ENCODE measurements around the gene HYI.

DNA sequence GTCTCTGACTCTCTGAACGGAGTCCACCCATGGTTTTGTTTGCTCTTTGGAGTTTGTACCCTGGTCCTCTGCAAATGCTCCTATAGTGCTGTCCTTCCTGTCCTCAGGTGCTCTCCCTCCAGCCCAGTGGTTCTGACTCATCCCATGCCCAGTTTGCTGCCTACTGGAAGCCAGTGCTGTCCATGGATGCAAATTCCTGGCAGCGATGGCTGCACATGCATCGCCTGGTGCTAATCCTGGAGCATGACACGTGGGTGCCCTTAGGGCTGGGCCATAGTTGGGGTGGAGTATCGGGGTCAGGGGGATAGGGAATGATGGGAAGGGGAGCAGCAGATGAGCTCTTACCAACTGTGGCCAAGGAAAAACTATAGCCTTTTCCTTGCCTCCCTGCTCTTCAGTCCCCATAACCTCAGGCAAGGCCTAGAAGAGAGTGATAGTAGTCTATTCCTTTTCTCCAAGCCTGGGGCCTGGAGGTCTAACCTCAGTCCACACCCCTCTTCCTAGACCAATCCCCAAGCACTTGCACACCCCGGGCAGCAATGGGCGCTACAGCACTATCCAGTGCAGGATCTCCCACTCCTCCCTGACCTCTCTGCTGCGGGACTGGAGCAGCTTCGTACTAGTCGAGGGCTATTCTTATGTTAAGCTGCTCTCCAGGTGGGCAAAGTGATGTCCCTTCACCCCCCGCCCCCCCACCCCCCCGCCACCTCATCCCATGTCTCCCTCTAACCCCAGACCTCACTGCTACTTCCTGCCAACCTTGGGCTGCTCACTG lies 31.6 kb downstream of the HYI start:
- TF ChIP-seq FOXM1 (IDR thresholded peaks at IDR 0.05; ENCODE audit: borderline replicate concordance, low read depth) (no peak), RAD21 (IDR thresholded peaks at IDR 0.05; ENCODE audit: low read depth) (no peak), YY1 (IDR thresholded peaks at IDR 0.05; ENCODE audit: low read depth) (no peak), TAF1 (IDR thresholded peaks at IDR 0.05; ENCODE audit: low read depth) (no peak), EGR1 (IDR thresholded peaks at IDR 0.05) (no peak), CEBPB (IDR thresholded peaks at IDR 0.05) (no peak), TEAD4 (IDR thresholded peaks at IDR 0.05) (no peak)
- TF ChIP-seq, protein P1, sequence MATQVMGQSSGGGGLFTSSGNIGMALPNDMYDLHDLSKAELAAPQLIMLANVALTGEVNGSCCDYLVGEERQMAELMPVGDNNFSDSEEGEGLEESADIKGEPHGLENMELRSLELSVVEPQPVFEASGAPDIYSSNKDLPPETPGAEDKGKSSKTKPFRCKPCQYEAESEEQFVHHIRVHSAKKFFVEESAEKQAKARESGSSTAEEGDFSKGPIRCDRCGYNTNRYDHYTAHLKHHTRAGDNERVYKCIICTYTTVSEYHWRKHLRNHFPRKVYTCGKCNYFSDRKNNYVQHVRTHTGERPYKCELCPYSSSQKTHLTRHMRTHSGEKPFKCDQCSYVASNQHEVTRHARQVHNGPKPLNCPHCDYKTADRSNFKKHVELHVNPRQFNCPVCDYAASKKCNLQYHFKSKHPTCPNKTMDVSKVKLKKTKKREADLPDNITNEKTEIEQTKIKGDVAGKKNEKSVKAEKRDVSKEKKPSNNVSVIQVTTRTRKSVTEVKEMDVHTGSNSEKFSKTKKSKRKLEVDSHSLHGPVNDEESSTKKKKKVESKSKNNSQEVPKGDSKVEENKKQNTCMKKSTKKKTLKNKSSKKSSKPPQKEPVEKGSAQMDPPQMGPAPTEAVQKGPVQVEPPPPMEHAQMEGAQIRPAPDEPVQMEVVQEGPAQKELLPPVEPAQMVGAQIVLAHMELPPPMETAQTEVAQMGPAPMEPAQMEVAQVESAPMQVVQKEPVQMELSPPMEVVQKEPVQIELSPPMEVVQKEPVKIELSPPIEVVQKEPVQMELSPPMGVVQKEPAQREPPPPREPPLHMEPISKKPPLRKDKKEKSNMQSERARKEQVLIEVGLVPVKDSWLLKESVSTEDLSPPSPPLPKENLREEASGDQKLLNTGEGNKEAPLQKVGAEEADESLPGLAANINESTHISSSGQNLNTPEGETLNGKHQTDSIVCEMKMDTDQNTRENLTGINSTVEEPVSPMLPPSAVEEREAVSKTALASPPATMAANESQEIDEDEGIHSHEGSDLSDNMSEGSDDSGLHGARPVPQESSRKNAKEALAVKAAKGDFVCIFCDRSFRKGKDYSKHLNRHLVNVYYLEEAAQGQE (IDR thresholded peaks at IDR 0.05; ENCODE audit: low read depth), result no peak

Data from Ishikawa (cell line).